KOPT-K1 (cell line): ENCODE data around the gene LEKR1.

ENCODE experiments used
- H3K27ac ChIP-seq: fragments of 200-600 bp; sonication (generic); 2 replicates; pipeline ENCODE4 v1.5.1; 2016; ENCODE audit warnings: antibody characterized with exemption, mild to moderate bottlenecking, low read depth, low read length; ENCODE audit not compliant: poor library complexity, severe bottlenecking
- H3K36me3 ChIP-seq: fragments of 200-600 bp; sonication (generic); 2 replicates; pipeline ENCODE4 v1.5.1; 2017; ENCODE audit warnings: antibody characterized with exemption, mild to moderate bottlenecking, low read length, moderate library complexity; ENCODE audit not compliant: insufficient read depth
- H3K9me3 ChIP-seq: fragments of 200-600 bp; sonication (generic); 2 replicates; pipeline ENCODE4 v1.5.1; 2017; ENCODE audit warnings: antibody characterized with exemption, low read length, mild to moderate bottlenecking; ENCODE audit not compliant: insufficient read depth, poor library complexity, severe bottlenecking

The LEKR1 gene

GRCh38 chr3:157071744-157072525 lies 245.8 kb downstream of the LEKR1 start:
- Histone ChIP-seq H3K27ac (no peak overlapping the region), H3K9me3 (no peaks in the 10 kb centered on the region), H3K36me3 (no peaks in the 10 kb centered on the region)

- H3K36me3 ChIP-seq, result no peaks in the 10 kb centered on the region
- H3K9me3 ChIP-seq, result no peaks in the 10 kb centered on the region
- no peak overlapping the region for H3K27ac ChIP-seq
Observed at GRCh38 chr3:157073810-157074209, 247.7 kb downstream of the LEKR1 start.

- Histone ChIP-seq H3K36me3 (no peaks in the 10 kb centered on the region), H3K9me3 (no peaks in the 10 kb centered on the region)
Observed at GRCh38 chr3:157074490-157074889, 248.3 kb downstream of the LEKR1 start.

GRCh38 chr3:157074981-157075380 lies 248.8 kb downstream of the LEKR1 start:
- Histone ChIP-seq H3K27ac (no peak overlapping the region), H3K9me3 (no peaks in the 10 kb centered on the region), H3K36me3 (no peaks in the 10 kb centered on the region)

More at GRCh38 chr3:157074490-157074889, 248.3 kb downstream of the LEKR1 start:
- no peak overlapping the region for H3K27ac ChIP-seq

- H3K27ac ChIP-seq, result no peak overlapping the region
- no peaks in the 10 kb centered on the region for H3K36me3 ChIP-seq
- no peaks in the 10 kb centered on the region for H3K9me3 ChIP-seq
Observed at GRCh38 chr3:157075693-157076420, 249.7 kb downstream of the LEKR1 start.

GRCh38 chr3:157077565-157077991 lies 251.4 kb downstream of the LEKR1 start:
- Histone ChIP-seq H3K27ac (no peak overlapping the region), H3K36me3 (no peaks in the 10 kb centered on the region), H3K9me3 (no peaks in the 10 kb centered on the region)

GRCh38 chr3:157078131-157078810 lies 252.1 kb downstream of the LEKR1 start:
- H3K27ac ChIP-seq, result no peak overlapping the region
- H3K9me3 ChIP-seq, result no peaks in the 10 kb centered on the region
- H3K36me3 ChIP-seq, result no peaks in the 10 kb centered on the region

GRCh38 chr3:157078811-157079185 lies 252.6 kb downstream of the LEKR1 start:
- Histone ChIP-seq H3K9me3 (no peaks in the 10 kb centered on the region), H3K27ac (no peak overlapping the region), H3K36me3 (no peaks in the 10 kb centered on the region)

GRCh38 chr3:157079676-157080369 lies 253.7 kb downstream of the LEKR1 start:
- Histone ChIP-seq H3K27ac (no peak overlapping the region), H3K9me3 (no peaks in the 10 kb centered on the region), H3K36me3 (no peaks in the 10 kb centered on the region)

- no peaks in the 10 kb centered on the region for H3K9me3 ChIP-seq
- no peaks in the 10 kb centered on the region for H3K36me3 ChIP-seq
- H3K27ac ChIP-seq, result no peak overlapping the region
Observed at GRCh38 chr3:157081626-157082210, 255.6 kb downstream of the LEKR1 start.

GRCh38 chr3:157082305-157082982 lies 256.3 kb downstream of the LEKR1 start:
- Histone ChIP-seq H3K9me3 (no peaks in the 10 kb centered on the region), H3K36me3 (no peaks in the 10 kb centered on the region), H3K27ac (no peak overlapping the region)

GRCh38 chr3:157083824-157084223 lies 257.7 kb downstream of the LEKR1 start:
- H3K27ac ChIP-seq, result no peak overlapping the region

GRCh38 chr3:157086060-157086750 lies 260.1 kb downstream of the LEKR1 start:
- no peaks in the 10 kb centered on the region for H3K9me3 ChIP-seq
- H3K36me3 ChIP-seq, result no peaks in the 10 kb centered on the region
- no peak overlapping the region for H3K27ac ChIP-seq

More at GRCh38 chr3:157083824-157084223, 257.7 kb downstream of the LEKR1 start:
- no peaks in the 10 kb centered on the region for H3K9me3 ChIP-seq
- no peaks in the 10 kb centered on the region for H3K36me3 ChIP-seq

- no peaks in the 10 kb centered on the region for H3K36me3 ChIP-seq
- H3K9me3 ChIP-seq, result no peaks in the 10 kb centered on the region
- no peak overlapping the region for H3K27ac ChIP-seq
Observed at GRCh38 chr3:157086775-157087174, 260.6 kb downstream of the LEKR1 start.
